Gastrocnemius medialis (tissue), 4 donors: Measurements from ENCODE around the gene ARMC6. TPM values are rescaled to one million over a fixed set of nuclear protein-coding genes. Genes with fewer than 3 reads are reported as not detected.
A peak's percentile ranks its signal among the peaks of the same experiment; 100 is the strongest.

Experiments
- ATAC-seq, 2 donors: fragments of 150-250 bp; one replicate each; pipeline ENCODE4 v1.9.1; 2016
- DNase-seq, 2 donors: peaks; one replicate each; pipeline ENCODE4 v3.0.0-alpha.2; 2019
- H3K27ac ChIP-seq, 4 donors: fragments of 200-600 bp; sonication (generic); 1 replicate in 1 of 4; 2 replicates in 3 of 4; pipeline ENCODE4 v1.5.1; 2016 to 2018; ENCODE audit warnings: mild to moderate bottlenecking in 2 of 4, moderate library complexity in 1 of 4
- H3K27me3 ChIP-seq, 3 donors: fragments of 200-600 bp; sonication (generic) in 2 of 3; 1 replicate in 1 of 3; 2 replicates in 2 of 3; pipeline versions ENCODE4 v1.5.1 to v1.6.0; 2016 to 2019; ENCODE audit warnings: mild to moderate bottlenecking in 1 of 3, moderate library complexity in 1 of 3
- H3K36me3 ChIP-seq, 2 donors: fragments of 200-600 bp; sonication (generic) in 1 of 2; one replicate each; pipeline ENCODE4 v1.5.1; 2017 to 2018
- H3K4me1 ChIP-seq, 2 donors: fragments of 200-600 bp; sonication (generic) in 1 of 2; one replicate each; pipeline ENCODE4 v1.5.1; 2016 to 2017; ENCODE audit warnings: mild to moderate bottlenecking in 2 of 2
- H3K4me3 ChIP-seq, 4 donors: fragments of 200-600 bp; sonication (generic) in 3 of 4; 1 replicate in 1 of 4; 2 replicates in 3 of 4; pipeline ENCODE4 v1.5.1; 2016 to 2019; ENCODE audit warnings: mild to moderate bottlenecking in 2 of 4
- H3K9me3 ChIP-seq, 3 donors: fragments of 200-600 bp; sonication (generic) in 2 of 3; 1 replicate in 1 of 3; 2 replicates in 2 of 3; pipeline ENCODE4 v1.5.1; 2016 to 2019
- POLR2A ChIP-seq, 2 donors: fragments of 450-650 bp; IDR thresholded peaks; one replicate each; pipeline ENCODE4 v1.6.1; 2017; ENCODE audit warnings: antibody characterized with exemption in 2 of 2, mild to moderate bottlenecking in 2 of 2, moderate library complexity in 2 of 2
- in situ Hi-C, 4 donors: fragments of 200-750 bp; cut with MboI; loops; one replicate each; pipeline versions ENCODE4 v1.15.0 to v1.8.0; 2017; ENCODE audit warnings: low sequenced_read_pairs in 4 of 4
- intact Hi-C: fragments of 100-400 bp; cut with DNase I; formaldehyde crosslinking; loops from one replicate; pipeline ENCODE4 v1.15.1; 2023; ENCODE audit warnings: low total_unique reads
- total RNA-seq, 4 donors: library from RNA; depleted of rRNA; stranded (reverse); fragments of >200 nt; gene quantifications; one replicate each; pipeline versions ENCODE4 v1.1.0 to v1.2.3, GENCODE V29; 2016
- TF ChIP-seq, protein P1 (sequence below), 5 experiments: fragments of 450-650 bp in 3 of 5; fragments of 200-600 bp in 2 of 5; sonication (generic) in 2 of 5; IDR thresholded peaks in 4 of 5; conservative IDR thresholded peaks in 1 of 5; 1 replicate in 4 of 5; 2 replicates in 1 of 5; pipeline ENCODE4 v1.5.1; 2016 to 2019; ENCODE audit warnings: antibody characterized with exemption in 5 of 5, mild to moderate bottlenecking in 3 of 5, moderate library complexity in 3 of 5

ARMC6 gene
- total RNA-seq, 4 donors from 2014 or later, result 18.2 to 35.7 (median 25.2) TPM

DNA sequence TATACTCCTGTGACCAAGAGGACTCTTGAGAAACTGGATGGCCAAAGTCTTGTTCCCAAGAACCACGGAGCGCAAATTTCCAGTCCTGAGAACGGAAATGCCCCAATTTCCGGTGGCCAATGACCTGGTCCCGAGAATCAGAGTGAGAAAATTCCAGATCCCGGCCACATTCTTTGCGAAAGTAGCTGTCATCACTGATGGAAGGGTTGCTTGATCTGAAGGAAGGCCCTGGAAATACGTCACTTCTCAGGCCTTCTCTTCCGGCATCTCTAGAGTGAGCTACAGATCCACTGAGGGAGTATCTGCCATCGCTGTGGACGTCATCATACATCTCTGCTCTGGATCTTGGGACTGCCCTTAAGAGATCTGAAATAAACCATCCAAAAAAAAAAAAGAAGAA is 7.5 kb upstream of the ARMC6 start:
- TF ChIP-seq POLR2A (IDR thresholded peaks at IDR 0.05), result no peak
- TF ChIP-seq, protein P1, sequence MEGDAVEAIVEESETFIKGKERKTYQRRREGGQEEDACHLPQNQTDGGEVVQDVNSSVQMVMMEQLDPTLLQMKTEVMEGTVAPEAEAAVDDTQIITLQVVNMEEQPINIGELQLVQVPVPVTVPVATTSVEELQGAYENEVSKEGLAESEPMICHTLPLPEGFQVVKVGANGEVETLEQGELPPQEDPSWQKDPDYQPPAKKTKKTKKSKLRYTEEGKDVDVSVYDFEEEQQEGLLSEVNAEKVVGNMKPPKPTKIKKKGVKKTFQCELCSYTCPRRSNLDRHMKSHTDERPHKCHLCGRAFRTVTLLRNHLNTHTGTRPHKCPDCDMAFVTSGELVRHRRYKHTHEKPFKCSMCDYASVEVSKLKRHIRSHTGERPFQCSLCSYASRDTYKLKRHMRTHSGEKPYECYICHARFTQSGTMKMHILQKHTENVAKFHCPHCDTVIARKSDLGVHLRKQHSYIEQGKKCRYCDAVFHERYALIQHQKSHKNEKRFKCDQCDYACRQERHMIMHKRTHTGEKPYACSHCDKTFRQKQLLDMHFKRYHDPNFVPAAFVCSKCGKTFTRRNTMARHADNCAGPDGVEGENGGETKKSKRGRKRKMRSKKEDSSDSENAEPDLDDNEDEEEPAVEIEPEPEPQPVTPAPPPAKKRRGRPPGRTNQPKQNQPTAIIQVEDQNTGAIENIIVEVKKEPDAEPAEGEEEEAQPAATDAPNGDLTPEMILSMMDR (IDR thresholded peaks at IDR 0.05 in 4 of 5, conservative IDR thresholded peaks at IDR 0.05 in 1 of 5), result no peak
- DNase-seq, result no peak
- in situ Hi-C loops, result no loop called here
- Histone ChIP-seq H3K9me3 (no peaks in the 10 kb centered on the region), H3K36me3 (peaks cover 0 to 86% of the 10 kb centered on the region in 2 donors), H3K27ac (no peak overlapping the region), H3K4me3 (no peak overlapping the region), H3K4me1 (peaks cover 0 to 3% of the 10 kb centered on the region in 2 donors), H3K27me3 (no peaks in the 10 kb centered on the region)
- no peak for ATAC-seq
- intact Hi-C loops, result no loop called here

GRCh38 chr19:19026299-19026971 is 7.0 kb upstream of the ARMC6 start:
- no peaks in the 10 kb centered on the region for H3K9me3 ChIP-seq
- ATAC-seq (peak in 1 of 2 donors; percentile 75), DNase-seq (no peak)
- in situ Hi-C loops (no loop called here), intact Hi-C loops (no loop called here)
- no peak overlapping the region for H3K4me3 ChIP-seq
- H3K27ac ChIP-seq, result peak overlapping the region in 1 of 4 donors; percentile 34
- H3K27me3 ChIP-seq, result no peaks in the 10 kb centered on the region
- H3K4me1 ChIP-seq, result peaks cover under 1 to 3% of the 10 kb centered on the region in 2 donors
- TF ChIP-seq POLR2A (IDR thresholded peaks at IDR 0.05), result no peak
- TF ChIP-seq, protein P1 (IDR thresholded peaks at IDR 0.05 in 4 of 5, conservative IDR thresholded peaks at IDR 0.05 in 1 of 5), result peak in 2 of 5 experiments; percentile 14 to 26
- peaks cover 0 to 86% of the 10 kb centered on the region in 2 donors for H3K36me3 ChIP-seq

DNA sequence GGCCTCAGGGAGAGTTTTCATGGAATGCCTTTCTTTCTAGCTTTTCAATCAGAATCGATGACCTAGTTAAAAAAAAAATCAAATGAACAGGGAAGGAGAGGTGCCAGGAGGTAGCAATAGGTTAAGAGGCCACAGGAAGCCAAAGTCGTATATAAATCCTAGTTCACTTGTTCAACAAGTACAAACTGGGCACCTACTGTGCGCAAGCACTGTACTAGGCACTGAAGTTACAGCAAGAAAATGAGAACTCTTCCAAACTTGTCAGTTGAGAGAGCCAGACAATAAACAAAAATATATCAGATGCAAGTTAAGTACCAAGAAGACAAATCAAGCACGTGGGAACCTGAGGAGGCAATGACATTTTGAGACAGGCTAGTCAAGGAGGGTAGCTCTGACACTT is 6.2 kb upstream of the ARMC6 start:
- H3K36me3 ChIP-seq, result peaks cover 0 to 84% of the 10 kb centered on the region in 2 donors

DNA sequence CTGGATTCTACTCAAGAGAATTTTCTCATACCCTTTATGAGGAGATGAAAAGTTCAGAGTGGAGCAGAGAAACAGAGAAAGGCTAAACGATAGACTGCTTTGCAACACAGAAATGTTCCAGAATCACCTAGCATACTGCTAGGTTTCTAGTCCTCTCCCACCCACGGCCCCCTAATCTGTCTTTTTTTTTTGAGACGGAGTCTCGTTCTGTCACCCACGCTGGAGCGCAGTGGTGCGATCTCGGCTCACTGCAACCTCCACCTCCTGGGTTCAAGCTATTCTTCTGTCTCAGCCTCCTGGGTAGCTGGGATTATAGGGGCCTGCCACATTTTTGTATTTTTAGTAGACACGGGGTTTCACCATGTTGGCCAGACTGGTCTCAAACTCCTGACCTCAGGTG is 4.9 kb upstream of the ARMC6 start:
- in situ Hi-C loops (no loop called here), intact Hi-C loops (no loop called here)
- H3K27ac ChIP-seq, result no peak overlapping the region
- peaks cover 0 to 71% of the 10 kb centered on the region in 2 donors for H3K36me3 ChIP-seq
- H3K4me1 ChIP-seq, result peaks cover 13 to 15% of the 10 kb centered on the region in 2 donors
- DNase-seq, result no peak
- no peaks in the 10 kb centered on the region for H3K9me3 ChIP-seq
- H3K27me3 ChIP-seq, result no peaks in the 10 kb centered on the region
- TF ChIP-seq, protein P1 (IDR thresholded peaks at IDR 0.05 in 4 of 5, conservative IDR thresholded peaks at IDR 0.05 in 1 of 5), result no peak
- TF ChIP-seq POLR2A (IDR thresholded peaks at IDR 0.05), result no peak
- ATAC-seq, result no peak
- no peak overlapping the region for H3K4me3 ChIP-seq

More for the DNA sequence above, 6.2 kb upstream of the ARMC6 start:
- H3K4me1 ChIP-seq, result peaks cover 8 to 9% of the 10 kb centered on the region in 2 donors
- H3K27me3 ChIP-seq, result no peaks in the 10 kb centered on the region
- no peak for DNase-seq
- H3K27ac ChIP-seq, result peak overlapping the region in 1 of 4 donors; percentile 34
- no peak overlapping the region for H3K4me3 ChIP-seq
- no peaks in the 10 kb centered on the region for H3K9me3 ChIP-seq
- intact Hi-C loops, result no loop called here
- ATAC-seq, result no peak
- no peak for TF ChIP-seq POLR2A (IDR thresholded peaks at IDR 0.05)
- TF ChIP-seq, protein P1 (IDR thresholded peaks at IDR 0.05 in 4 of 5, conservative IDR thresholded peaks at IDR 0.05 in 1 of 5), result no peak
- in situ Hi-C loops, result no loop called here
